HUES64 (cell line): Measurements from ENCODE around the gene SERF2.
"Not testable (repeated sequence)": the region's sequence is repeated elsewhere in the genome, so short reads cannot be mapped to it uniquely, and the experiment has no call there.

Experiments used
- H3K27ac ChIP-seq: 2 replicates; pipeline ENCODE4 v1.7.0; 2013; ENCODE audit warnings: low read depth, low read length, inconsistent platforms
- H3K27me3 ChIP-seq: 2 replicates; pipeline ENCODE4 v1.6.1; 2013; ENCODE audit warnings: mild to moderate bottlenecking, low read length; ENCODE audit not compliant: insufficient read depth
- H3K36me3 ChIP-seq: 2 replicates; pipeline ENCODE4 v1.6.1; 2013; ENCODE audit warnings: mild to moderate bottlenecking, low read length; ENCODE audit not compliant: insufficient read depth
- H3K4me1 ChIP-seq: 2 replicates; pipeline ENCODE4 v1.6.1; 2013; ENCODE audit warnings: mild to moderate bottlenecking, low read length, moderate library complexity; ENCODE audit not compliant: insufficient read depth
- H3K4me3 ChIP-seq: 2 replicates; pipeline ENCODE4 v1.5.1; 2013; ENCODE audit warnings: mild to moderate bottlenecking, low read length, moderate library complexity
- H3K9ac ChIP-seq: 2 replicates; pipeline ENCODE4 v1.6.1; 2013; ENCODE audit warnings: mild to moderate bottlenecking, low read depth, low read length
- H3K9me3 ChIP-seq: 2 replicates; pipeline ENCODE4 v1.6.1; 2013; ENCODE audit warnings: low read depth, low read length; ENCODE audit not compliant: insufficient read depth
- WGBS: fragments of 150-250, 120-280 bp; methylation state at CpG from one replicate; pipeline ENCODE4 v1.1.7; 2013; ENCODE audit warnings: missing lambda C conversion rate; 5-methylcytosine and 5-hydroxymethylcytosine counted together

Gene SERF2

DNA sequence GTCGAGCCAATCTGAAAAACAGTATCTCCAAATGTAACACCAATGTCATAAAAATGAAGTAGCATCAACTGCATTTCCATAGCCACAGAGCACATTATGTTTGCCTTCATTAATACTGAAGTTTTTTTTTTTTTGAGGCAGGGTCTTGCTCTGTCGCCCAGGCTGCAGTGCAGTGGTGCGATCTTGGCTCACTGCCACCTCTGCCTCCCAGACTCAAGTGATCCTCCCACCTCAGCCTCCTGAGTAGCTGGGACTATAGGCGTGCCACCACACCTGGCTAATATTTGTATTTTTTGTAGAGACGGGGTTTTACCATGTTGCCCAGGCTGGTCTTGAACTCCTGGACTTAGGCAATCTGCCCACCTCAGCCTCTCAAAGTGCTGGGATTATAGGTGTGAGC lies 22.9 kb downstream of the SERF2 start:
- not testable (repeated sequence) for H3K4me1 ChIP-seq, H3K27ac ChIP-seq, H3K9me3 ChIP-seq, H3K27me3 ChIP-seq, H3K9ac ChIP-seq, H3K4me3 ChIP-seq
- 97% methylated on average over 5 of the region's 5 CpGs for WGBS
- peaks cover 71% of the 10 kb centered on the region for H3K36me3 ChIP-seq

DNA sequence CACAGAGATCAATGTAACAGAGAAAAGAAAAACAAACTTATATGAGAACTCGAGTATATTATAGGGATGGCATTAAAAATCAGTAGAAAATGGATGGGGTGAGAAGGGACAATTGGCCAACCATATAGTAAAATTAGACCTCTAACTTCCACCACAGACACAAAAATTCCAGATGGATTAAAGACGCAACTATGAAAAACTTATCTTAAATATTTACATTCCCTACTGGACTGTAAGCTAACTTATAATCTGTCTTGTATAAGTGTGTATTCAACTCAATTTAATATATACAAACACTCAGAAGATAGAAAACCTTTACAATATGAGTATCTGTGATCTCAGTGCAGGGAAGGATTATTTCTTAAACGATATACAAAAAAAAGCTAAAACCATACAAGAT lies 29.4 kb downstream of the SERF2 start:
- no peak overlapping the region for H3K4me3 ChIP-seq
- peaks cover 30% of the 10 kb centered on the region for H3K36me3 ChIP-seq
- peaks cover 5% of the 10 kb centered on the region; the same call in 1 of the 2 replicates for H3K9me3 ChIP-seq
- H3K4me1 ChIP-seq: no peaks in the 10 kb centered on the region; the same call in 1 of the 2 replicates
- no peak overlapping the region for H3K27ac ChIP-seq
- H3K9ac ChIP-seq: no peak overlapping the region
- WGBS: 100% methylated on average over 1 of the region's 3 CpGs
- H3K27me3 ChIP-seq: peaks cover 8% of the 10 kb centered on the region; the same call in 1 of the 2 replicates

DNA sequence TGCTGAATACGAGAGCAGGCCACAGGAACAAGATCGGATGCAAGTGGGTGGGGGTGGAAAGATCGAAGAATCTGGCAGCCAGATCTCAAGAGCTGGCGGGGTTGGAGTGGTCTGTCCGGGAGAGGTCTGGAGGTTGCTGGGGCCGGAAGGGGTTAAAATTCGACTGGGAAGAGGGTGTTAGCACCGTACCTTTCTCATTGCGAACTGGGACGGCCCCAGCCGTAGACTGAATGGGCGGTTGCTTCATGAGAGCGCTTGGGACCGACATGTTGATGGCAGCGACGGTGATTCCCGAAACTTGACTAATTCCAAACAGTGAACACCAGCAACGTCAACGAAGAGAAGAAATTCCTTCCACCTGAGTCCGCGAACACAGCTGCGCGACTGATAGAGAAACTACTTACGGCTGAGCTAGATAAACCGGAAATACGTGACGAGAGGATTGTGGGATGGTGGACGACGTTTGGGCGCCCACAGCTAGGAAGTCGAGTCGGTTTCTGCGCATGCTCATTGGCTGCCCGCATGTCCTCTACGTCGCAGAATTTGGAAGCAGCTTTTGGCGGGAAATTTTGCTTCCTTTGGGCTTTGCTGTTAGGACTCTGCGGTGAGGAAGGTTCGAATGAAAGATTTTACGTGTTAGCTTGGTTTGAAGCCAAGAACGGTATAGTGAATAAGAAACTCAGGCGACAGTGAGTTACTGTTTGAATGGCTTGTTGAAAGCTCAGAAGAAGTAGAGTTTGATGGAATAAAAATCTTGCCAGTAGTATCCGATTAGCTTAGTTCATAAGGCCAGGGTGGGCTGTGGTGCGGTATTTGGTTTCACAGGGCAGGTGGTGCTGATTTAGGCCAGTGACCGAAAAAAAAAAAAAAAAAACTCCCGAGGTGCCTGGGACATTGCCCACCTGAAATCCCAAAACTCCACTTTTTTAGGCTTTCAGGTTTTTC lies 32.5 kb downstream of the SERF2 start, which contains the start of gene MFAP1:
TSS of gene MFAP1 (minus strand) at position 389 of the 945 bp plus-strand sequence. CDS start at position 268, 121 bp downstream.
- Histone ChIP-seq H3K4me3 (peak within 1 kb of the TSS; percentile 82), H3K27me3 (peaks cover 8% of the 10 kb centered on the region; the same call in 1 of the 2 replicates), H3K36me3 (peaks cover 27% of the 10 kb centered on the region), H3K4me1 (no peaks in the 10 kb centered on the region; the same call in 1 of the 2 replicates), H3K9me3 (peaks cover 5% of the 10 kb centered on the region; the same call in 1 of the 2 replicates), H3K9ac (peak within 1 kb of the TSS; percentile 83), H3K27ac (peak within 1 kb of the TSS; percentile 84)
- 11% methylated on average over 46 of the region's 46 CpGs for WGBS

DNA sequence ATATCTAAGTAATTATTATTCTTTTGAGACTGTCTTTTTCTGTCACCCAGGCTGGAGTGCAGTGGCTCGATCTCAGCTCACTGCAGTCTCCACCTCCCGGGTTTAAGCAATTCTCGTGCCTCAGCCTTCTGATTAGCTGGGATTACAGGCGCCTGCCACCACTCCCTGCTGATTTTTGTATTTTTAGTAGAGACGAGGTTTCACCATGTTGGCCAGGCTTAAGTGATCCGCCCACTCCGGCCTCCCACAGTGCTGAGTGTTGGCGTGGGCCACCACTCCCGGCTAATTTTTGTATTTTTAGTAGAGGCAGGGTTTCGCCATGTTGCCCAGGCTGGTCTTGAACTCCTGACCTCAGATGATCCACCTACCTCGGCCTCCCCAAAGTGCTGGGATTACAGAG lies 33.2 kb downstream of the SERF2 start:
- not testable (repeated sequence) for H3K27ac ChIP-seq, H3K4me3 ChIP-seq, H3K9me3 ChIP-seq

DNA sequence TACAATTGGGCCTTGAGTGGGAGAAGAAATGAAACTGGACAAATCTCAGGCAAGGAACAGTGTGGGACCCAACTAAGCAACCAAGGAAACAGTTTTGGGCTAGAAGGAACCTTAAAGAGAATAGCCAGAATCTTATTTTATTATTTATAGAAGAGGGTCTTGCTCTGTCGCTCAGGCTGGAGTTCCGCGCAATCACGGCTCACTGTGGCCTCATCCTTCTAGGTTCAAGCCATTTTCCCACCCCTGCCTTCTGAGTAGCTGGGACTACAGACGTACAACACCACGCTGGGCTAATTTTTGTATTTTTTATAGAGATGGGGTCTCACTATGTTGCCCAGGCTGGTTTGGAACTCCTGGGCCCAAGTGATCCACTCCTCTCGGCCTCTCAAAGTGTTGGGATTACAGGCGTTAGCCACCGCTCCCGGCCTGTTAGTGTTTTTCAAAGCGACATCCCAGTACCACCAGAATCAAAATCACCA lies 33.9 kb downstream of the SERF2 start:
- Histone ChIP-seq H3K9ac (no peak overlapping the region), H3K4me1 (no peaks in the 10 kb centered on the region; the same call in 1 of the 2 replicates), H3K4me3 (peak overlapping the region; percentile 76), H3K36me3 (peaks cover 25% of the 10 kb centered on the region), H3K27me3 (peaks cover 8% of the 10 kb centered on the region; the same call in 1 of the 2 replicates), H3K27ac (no peak overlapping the region), H3K9me3 (peaks cover 5% of the 10 kb centered on the region; the same call in 1 of the 2 replicates)
- 97% methylated on average over 11 of the region's 11 CpGs for WGBS

More for the DNA sequence above, 33.2 kb downstream of the SERF2 start:
- H3K4me1 ChIP-seq, H3K9ac ChIP-seq, H3K27me3 ChIP-seq: not testable (repeated sequence)
- H3K36me3 ChIP-seq: peaks cover 30% of the 10 kb centered on the region
- 94% methylated on average over 11 of the region's 11 CpGs for WGBS

DNA sequence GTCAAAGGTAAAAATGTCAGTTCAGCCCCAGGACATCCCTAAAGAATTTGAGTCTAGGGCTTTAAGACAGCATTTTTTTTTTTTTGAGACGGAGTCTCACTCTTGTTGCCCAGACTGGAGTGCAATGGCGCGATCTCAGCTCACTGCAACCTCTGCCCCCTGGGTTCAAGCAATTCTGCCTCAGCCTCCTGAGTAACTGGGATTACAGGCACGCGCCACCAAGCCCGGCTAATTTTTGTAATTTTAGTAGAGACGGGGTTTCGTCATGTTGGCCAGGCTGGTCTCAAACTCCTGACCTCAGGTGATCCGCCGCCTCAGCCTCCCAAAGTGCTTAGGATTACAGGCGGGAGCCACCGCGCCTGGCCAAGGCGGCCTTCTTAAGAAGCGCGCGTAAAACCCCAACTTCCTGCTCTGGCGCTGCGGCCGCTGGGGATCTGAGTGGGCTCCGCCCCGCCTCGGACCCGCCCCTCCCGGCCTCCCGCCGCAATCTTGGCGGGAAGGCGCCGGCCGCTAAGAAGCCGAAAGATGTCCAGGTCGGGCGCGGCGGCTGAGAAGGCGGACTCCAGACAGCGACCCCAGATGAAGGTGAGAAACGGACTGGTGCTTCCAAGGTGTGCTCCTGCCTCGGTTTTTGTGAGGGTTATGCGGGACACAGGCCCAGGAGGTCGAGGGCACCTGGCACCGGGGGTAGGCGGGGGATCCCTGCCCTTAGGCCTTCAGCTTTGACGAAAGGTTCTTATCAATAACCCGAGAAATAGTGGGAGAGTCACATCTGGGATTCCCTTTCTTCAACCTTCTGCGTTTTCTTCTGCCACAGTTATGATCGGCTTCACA lies 34.6 kb downstream of the SERF2 start, which contains the start of gene WDR76:
TSS of gene WDR76 (plus strand) at position 495 of the 834 bp plus-strand sequence. CDS start at position 526, 31 bp downstream.
- Histone ChIP-seq H3K36me3 (peaks cover 20% of the 10 kb centered on the region), H3K9ac (peak within 1 kb of the TSS; percentile 83), H3K27ac (peak within 1 kb of the TSS; percentile 67), H3K27me3 (peaks cover 8% of the 10 kb centered on the region; the same call in 1 of the 2 replicates), H3K9me3 (peaks cover 5% of the 10 kb centered on the region; the same call in 1 of the 2 replicates), H3K4me1 (no peaks in the 10 kb centered on the region; the same call in 1 of the 2 replicates), H3K4me3 (peak within 1 kb of the TSS; percentile 76)
- 14% methylated on average over 48 of the region's 48 CpGs for WGBS

DNA sequence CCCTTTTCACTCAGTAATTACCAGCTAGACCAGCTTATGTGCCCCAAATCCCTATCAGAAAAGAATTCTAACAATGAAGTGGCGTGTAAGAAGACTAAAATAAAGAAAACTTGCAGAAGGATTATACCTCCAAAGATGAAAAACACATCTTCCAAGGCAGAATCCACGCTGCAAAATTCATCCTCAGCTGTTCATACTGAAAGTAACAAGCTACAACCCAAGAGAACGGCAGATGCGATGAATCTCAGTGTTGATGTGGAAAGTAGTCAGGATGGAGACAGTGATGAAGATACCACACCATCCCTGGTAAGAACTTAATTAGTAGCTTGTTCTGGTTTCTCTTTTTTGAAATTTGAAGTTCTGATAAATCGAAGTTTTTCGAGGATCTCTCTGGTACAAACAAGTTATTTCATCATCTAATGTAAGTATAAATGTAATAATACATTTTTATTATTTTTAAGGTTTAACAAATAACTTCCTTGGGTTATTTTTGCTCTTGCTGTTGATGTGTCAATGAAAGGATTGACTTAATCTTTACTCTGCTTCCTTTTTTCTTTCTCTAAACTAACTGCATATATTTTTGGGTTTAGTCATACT lies 36.0 kb downstream of the SERF2 start:
- Histone ChIP-seq H3K27ac (no peak overlapping the region), H3K9me3 (peaks cover 5% of the 10 kb centered on the region; the same call in 1 of the 2 replicates), H3K4me3 (peak overlapping the region; percentile 76), H3K9ac (no peak overlapping the region; the same call in 1 of the 2 replicates), H3K4me1 (no peaks in the 10 kb centered on the region; the same call in 1 of the 2 replicates), H3K27me3 (peaks cover 8% of the 10 kb centered on the region; the same call in 1 of the 2 replicates), H3K36me3 (peaks cover 15% of the 10 kb centered on the region)
- WGBS: 94% methylated on average over 4 of the region's 6 CpGs

DNA sequence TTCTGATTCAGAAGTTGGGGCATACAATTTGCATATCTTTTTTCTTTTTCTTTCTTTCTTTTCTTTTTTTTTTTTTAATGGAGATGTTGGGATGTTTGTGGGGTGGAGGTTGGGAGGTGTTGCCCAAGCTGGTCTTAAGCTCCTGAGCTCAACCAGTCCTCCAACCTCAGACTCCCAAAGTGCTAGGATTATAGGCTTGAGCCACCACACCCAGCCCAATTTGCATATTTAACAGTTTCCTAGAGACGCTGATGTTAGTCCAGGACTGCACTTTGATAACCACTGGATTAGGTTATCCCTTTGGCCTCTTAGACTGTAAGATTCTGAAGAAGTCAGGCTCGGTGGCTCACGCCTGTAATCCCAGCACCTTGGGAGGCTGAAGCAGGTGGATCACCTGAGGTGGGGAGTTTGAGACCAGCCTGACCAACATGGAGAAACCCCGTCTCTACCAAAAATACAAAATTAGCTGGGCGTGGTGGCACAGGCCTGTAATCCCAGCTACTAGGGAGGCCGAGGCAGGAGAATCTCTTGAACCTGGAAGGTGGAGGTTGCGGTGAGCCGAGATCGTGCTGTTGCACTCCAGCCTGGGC lies 37.9 kb downstream of the SERF2 start:
- H3K9me3 ChIP-seq, H3K4me3 ChIP-seq, H3K27me3 ChIP-seq, H3K27ac ChIP-seq, H3K9ac ChIP-seq, H3K4me1 ChIP-seq: not testable (repeated sequence)
- WGBS: 93% methylated on average over 9 of the region's 9 CpGs
- H3K36me3 ChIP-seq: peaks cover 27% of the 10 kb centered on the region

DNA sequence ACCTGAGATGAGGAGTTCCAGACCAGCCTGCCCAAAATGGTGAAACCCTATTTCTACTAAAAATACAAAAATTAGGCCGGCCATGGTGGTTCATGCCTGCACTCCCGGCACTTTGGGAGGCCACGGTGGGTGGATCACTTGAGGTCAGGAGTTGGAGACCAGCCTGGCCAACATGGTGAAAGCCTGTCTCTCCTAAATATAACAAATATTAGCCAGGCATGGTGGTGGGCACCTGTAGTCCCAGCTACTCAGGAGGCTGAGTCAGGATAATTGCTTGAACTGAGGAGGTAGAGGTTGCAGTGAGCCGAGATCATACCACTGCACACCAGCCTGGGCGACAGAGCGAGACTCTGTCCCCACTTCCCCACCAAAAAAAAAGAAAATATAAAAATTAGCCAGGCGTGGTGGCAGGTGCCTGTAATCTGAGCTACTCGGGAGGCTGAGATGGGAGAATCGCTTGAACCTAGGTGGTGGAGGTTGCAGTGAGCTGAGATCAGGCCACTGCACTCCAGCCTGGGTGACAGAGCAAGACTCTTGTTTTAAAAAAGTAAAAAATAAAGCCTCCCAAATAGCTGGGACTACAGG lies 38.7 kb downstream of the SERF2 start:
- H3K36me3 ChIP-seq: peaks cover 33% of the 10 kb centered on the region
- not testable (repeated sequence) for H3K27me3 ChIP-seq, H3K27ac ChIP-seq, H3K9ac ChIP-seq, H3K9me3 ChIP-seq, H3K4me1 ChIP-seq, H3K4me3 ChIP-seq
- WGBS: 97% methylated on average over 6 of the region's 9 CpGs
